ENCODE measurements around the gene CBX6.

CBX6 gene

GRCh38 chr22:38879961-38880360, 7.9 kb upstream of the CBX6 start:
- TF ChIP-seq CTCF (IDR thresholded peaks at IDR 0.05; ENCODE audit: low read depth, low read length, missing control alignments): no peak
- no peak overlapping the region for H3K4me3 ChIP-seq (ENCODE audit: low read depth, low read length)
- H3K27ac ChIP-seq: no peak overlapping the region
- peaks cover 10% of the 10 kb centered on the region for H3K27me3 ChIP-seq (replicated peaks)
- no peaks in the 10 kb centered on the region for H3K36me3 ChIP-seq (replicated peaks)
- no peak for DNase-seq
- in situ Hi-C loops (cut with HindIII; ENCODE audit: low pct_ligation_motif_present, low sequenced_read_pairs): no loop called here

- no peak for TF ChIP-seq CTCF (IDR thresholded peaks at IDR 0.05; ENCODE audit: low read depth, low read length, missing control alignments)
- in situ Hi-C loops (cut with HindIII; ENCODE audit: low pct_ligation_motif_present, low sequenced_read_pairs): no loop called here
- H3K36me3 ChIP-seq (replicated peaks): no peaks in the 10 kb centered on the region
- no peak for DNase-seq
- H3K27ac ChIP-seq: no peak overlapping the region
- H3K27me3 ChIP-seq (replicated peaks): peaks cover 10% of the 10 kb centered on the region
- H3K4me3 ChIP-seq (ENCODE audit: low read depth, low read length): no peak overlapping the region
These were observed 7.2 kb upstream of the CBX6 start for GRCh38 chr22:38879108-38879729.

- DNase-seq: no peak
- in situ Hi-C loops (cut with HindIII; ENCODE audit: low pct_ligation_motif_present, low sequenced_read_pairs): no loop called here
- Histone ChIP-seq H3K4me3 (ENCODE audit: low read depth, low read length) (no peak overlapping the region), H3K36me3 (replicated peaks) (no peaks in the 10 kb centered on the region), H3K27ac (no peak overlapping the region), H3K27me3 (replicated peaks) (peaks cover 10% of the 10 kb centered on the region)
- TF ChIP-seq CTCF (IDR thresholded peaks at IDR 0.05; ENCODE audit: low read depth, low read length, missing control alignments): no peak
These were observed 6.0 kb upstream of the CBX6 start for GRCh38 chr22:38878001-38878400.

- no peak overlapping the region for H3K4me3 ChIP-seq (ENCODE audit: low read depth, low read length)
- H3K27ac ChIP-seq: no peak overlapping the region
- no peak for DNase-seq
- no peak for TF ChIP-seq CTCF (IDR thresholded peaks at IDR 0.05; ENCODE audit: low read depth, low read length, missing control alignments)
- peaks cover 2% of the 10 kb centered on the region for H3K36me3 ChIP-seq (replicated peaks)
- H3K27me3 ChIP-seq (replicated peaks): peaks cover 10% of the 10 kb centered on the region
- in situ Hi-C loops (cut with HindIII; ENCODE audit: low pct_ligation_motif_present, low sequenced_read_pairs): no loop called here
These were observed 2.7 kb upstream of the CBX6 start for GRCh38 chr22:38874529-38875222.

GRCh38 chr22:38873469-38874411, 1.7 kb upstream of the CBX6 start:
- Histone ChIP-seq H3K36me3 (replicated peaks) (peaks cover 5% of the 10 kb centered on the region), H3K4me3 (ENCODE audit: low read depth, low read length) (no peak overlapping the region), H3K27me3 (replicated peaks) (peaks cover 8% of the 10 kb centered on the region), H3K27ac (no peak overlapping the region)
- no peak for TF ChIP-seq CTCF (IDR thresholded peaks at IDR 0.05; ENCODE audit: low read depth, low read length, missing control alignments)
- DNase-seq: no peak
- in situ Hi-C loops (cut with HindIII; ENCODE audit: low pct_ligation_motif_present, low sequenced_read_pairs): no loop called here

Data from brain microvascular endothelial cell (primary cell).